ENCODE measurements around the gene CDH5. TPM values are rescaled to one million over a fixed set of nuclear protein-coding genes. Genes with fewer than 3 reads are reported as not detected.
A peak's percentile ranks its signal among the peaks of the same experiment; 100 is the strongest.

CDH5 gene
- total RNA-seq, 1 donor from 2014 or later = not detected

DNA sequence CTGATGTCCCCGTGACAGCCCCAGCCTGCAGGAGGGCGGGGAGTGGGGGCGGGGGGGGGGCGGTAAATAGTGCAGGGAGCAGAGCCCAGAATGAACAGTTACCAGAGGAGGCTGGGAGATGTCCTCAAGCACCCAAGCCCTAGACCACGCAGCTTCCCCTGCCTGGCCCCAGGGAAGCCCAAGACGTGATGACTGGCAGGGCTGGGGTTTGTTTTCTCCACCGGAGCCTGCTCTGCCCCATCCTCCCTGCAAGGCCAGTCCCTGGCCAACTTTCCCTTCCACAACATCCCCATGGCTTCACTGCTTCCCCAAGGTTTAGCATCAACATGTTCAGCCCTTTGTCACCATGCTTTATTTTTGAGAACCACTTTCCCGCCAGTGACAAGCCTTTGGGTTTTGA lies 59.2 kb downstream of the CDH5 start:
- intact Hi-C loops (cut with micrococcal nuclease) = loop anchor here (2.0 kb wide), 1 partner anchor 17 kb away; no protein-coding TSS in a partner anchor
- Mint-ChIP-seq H3K4me3 (no peak overlapping the region), H3K27ac (no peak overlapping the region), H3K36me3 (ENCODE audit: low read depth) (no peaks in the 10 kb centered on the region), H3K9me3 (no peaks in the 10 kb centered on the region), H3K27me3 (ENCODE audit: insufficient read depth) (peaks cover 58% of the 10 kb centered on the region), H3K4me1 (ENCODE audit: low read depth) (no peaks in the 10 kb centered on the region)
- no peak for DNase-seq (ENCODE audit: low spot score)

- Mint-ChIP-seq H3K27me3 (ENCODE audit: insufficient read depth) (peaks cover 61% of the 10 kb centered on the region), H3K9me3 (no peaks in the 10 kb centered on the region)
- no peak for DNase-seq (ENCODE audit: low spot score)
These were observed 59.9 kb downstream of the CDH5 start for GRCh38 chr16:66426112-66427035.

DNA sequence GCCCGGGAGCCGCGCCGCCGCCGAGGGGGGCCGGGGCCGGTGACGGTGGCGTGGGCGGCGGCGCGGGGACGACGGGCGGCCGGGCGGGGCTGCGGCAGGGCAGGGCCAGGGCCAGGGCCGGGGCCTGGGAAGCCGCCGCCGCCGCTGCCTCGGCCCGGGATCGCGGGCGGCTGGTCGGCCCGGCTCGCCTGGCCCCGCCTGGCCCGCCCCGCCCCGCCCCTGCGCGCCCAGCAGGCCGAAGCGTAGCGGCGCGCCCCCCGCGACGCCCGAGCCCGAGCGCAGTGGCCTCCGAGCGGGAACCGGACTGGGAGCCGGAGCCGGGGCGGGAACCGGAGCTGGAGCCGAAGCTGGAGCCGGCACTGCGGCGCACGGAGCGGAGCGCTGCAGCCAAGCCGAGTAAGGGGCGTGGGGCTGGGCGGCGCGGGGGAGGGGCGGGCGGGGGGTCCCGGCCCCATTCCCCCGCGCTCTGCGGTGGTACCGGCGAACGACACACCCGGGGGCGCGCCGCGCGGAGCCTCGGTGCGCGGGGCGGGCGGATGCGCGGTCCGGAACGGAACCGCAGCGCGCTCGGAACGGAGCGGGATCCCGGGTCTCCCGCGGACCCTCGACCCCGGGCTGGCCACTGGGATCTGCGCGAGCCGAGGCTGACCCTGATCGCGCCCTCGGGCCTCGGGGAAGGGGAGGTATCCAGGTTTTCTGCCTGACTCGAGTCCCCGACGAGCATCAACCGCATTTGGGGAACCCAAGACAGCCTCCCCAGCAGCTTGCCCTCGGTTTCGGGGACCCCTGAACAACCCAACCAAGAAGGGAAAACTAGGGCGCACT lies 60.8 kb downstream of the CDH5 start, which contains the start of gene BEAN1:
BEAN1 (plus strand) TSS at position 260 of the 825 bp plus-strand sequence. CDS start 10,382 bp downstream, outside the sequence.
- intact Hi-C loops (cut with micrococcal nuclease) = loop anchor here (2.0 kb wide), 1 partner anchor 18 kb away; no protein-coding TSS in a partner anchor
- H3K9me3 Mint-ChIP-seq = no peaks in the 10 kb centered on the region
- H3K36me3 Mint-ChIP-seq (ENCODE audit: low read depth) = no peaks in the 10 kb centered on the region
- H3K27me3 Mint-ChIP-seq (ENCODE audit: insufficient read depth) = peaks cover 68% of the 10 kb centered on the region
- no peak within 1 kb of the TSS for H3K4me3 Mint-ChIP-seq
- no peak within 1 kb of the TSS for H3K27ac Mint-ChIP-seq
- no peaks in the 10 kb centered on the region for H3K4me1 Mint-ChIP-seq (ENCODE audit: low read depth)
- DNase-seq (ENCODE audit: low spot score) = no peak

More at GRCh38 chr16:66426112-66427035, 59.9 kb downstream of the CDH5 start:
- Mint-ChIP-seq H3K36me3 (ENCODE audit: low read depth) (no peaks in the 10 kb centered on the region), H3K4me1 (ENCODE audit: low read depth) (no peaks in the 10 kb centered on the region), H3K4me3 (no peak overlapping the region), H3K27ac (no peak overlapping the region)
- intact Hi-C loops (cut with micrococcal nuclease) = loop anchor here (2.0 kb wide), 1 partner anchor 18 kb away; no protein-coding TSS in a partner anchor

- Mint-ChIP-seq H3K4me1 (ENCODE audit: low read depth) (no peaks in the 10 kb centered on the region), H3K27ac (no peak overlapping the region), H3K4me3 (peak overlapping the region; percentile 9), H3K27me3 (ENCODE audit: insufficient read depth) (peaks cover 71% of the 10 kb centered on the region), H3K36me3 (ENCODE audit: low read depth) (no peaks in the 10 kb centered on the region), H3K9me3 (no peaks in the 10 kb centered on the region)
- DNase-seq (ENCODE audit: low spot score) = no peak
- intact Hi-C loops (cut with micrococcal nuclease) = loop anchor here (2.0 kb wide), 1 partner anchor 19 kb away; no protein-coding TSS in a partner anchor
These were observed 61.6 kb downstream of the CDH5 start for GRCh38 chr16:66427871-66428681.

DNA sequence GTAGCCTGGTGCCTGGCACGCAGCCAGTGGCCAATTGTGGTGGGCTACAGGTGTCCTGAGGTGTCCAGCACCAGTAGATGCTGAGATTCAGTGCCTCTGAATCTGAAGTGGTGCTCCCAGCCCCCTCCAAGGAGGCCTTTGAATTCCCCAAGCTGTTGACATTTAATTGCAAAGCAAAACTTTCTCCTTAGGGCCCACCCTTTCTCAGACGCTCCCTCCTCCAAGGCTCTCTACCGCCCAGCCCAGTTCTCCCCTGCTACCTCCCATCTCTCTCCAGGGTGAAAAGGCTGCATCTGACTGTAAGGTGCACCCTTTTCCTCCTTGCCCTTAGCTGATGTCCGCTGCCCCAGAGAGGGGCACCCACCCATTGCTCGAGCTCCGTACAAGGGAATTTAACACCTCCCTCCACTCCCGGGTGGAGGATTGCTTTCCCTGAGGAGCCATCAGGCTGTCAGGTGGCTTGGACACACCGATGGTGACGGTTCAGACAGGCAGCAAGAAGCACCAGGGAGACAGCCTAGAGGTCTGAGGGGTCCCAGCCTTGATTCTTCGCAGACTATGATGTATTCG lies 62.3 kb downstream of the CDH5 start:
- Mint-ChIP-seq H3K4me1 (ENCODE audit: low read depth) (no peaks in the 10 kb centered on the region), H3K9me3 (no peaks in the 10 kb centered on the region), H3K27me3 (ENCODE audit: insufficient read depth) (peaks cover 74% of the 10 kb centered on the region), H3K36me3 (ENCODE audit: low read depth) (no peaks in the 10 kb centered on the region), H3K4me3 (no peak overlapping the region), H3K27ac (no peak overlapping the region)
- intact Hi-C loops (cut with micrococcal nuclease) = no loop called here
- DNase-seq (ENCODE audit: low spot score) = no peak

DNA sequence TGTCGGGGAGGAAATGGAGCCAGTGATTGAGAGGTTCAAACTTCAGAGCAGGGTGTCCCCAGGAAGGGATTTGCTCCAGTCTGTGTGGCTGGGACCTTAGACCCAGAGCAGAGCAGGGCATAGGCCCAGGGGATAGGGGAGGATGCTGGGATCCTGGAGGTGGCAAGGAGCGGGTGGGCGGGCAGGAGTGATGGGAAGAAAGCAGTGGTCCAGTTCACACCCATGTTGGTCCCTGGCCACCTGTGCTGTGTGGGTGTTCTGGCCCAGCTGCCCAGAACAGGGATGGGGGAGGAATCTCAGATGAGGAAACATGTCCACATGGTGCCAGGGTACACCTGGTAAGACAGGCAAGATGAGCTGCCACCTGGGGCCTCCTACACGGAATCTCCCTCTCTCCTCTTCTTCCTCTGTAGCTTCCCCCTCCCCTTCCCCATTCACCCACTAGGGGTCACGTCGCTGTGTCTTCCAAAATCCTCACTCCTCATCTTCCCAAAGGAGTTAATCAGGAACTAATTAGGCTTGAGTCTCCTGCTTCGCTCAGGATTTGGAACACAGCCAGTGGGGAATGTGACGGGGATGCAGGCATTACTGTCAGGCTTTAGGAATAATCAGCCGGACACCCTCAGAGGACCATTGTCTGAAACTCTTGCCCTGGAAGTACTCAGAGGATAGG lies 62.9 kb downstream of the CDH5 start:
- intact Hi-C loops (cut with micrococcal nuclease) = no loop called here
- Mint-ChIP-seq H3K27me3 (ENCODE audit: insufficient read depth) (peaks cover 69% of the 10 kb centered on the region), H3K27ac (no peak overlapping the region), H3K9me3 (no peaks in the 10 kb centered on the region), H3K4me1 (ENCODE audit: low read depth) (no peaks in the 10 kb centered on the region), H3K4me3 (no peak overlapping the region), H3K36me3 (ENCODE audit: low read depth) (no peaks in the 10 kb centered on the region)
- DNase-seq (ENCODE audit: low spot score) = no peak

DNA sequence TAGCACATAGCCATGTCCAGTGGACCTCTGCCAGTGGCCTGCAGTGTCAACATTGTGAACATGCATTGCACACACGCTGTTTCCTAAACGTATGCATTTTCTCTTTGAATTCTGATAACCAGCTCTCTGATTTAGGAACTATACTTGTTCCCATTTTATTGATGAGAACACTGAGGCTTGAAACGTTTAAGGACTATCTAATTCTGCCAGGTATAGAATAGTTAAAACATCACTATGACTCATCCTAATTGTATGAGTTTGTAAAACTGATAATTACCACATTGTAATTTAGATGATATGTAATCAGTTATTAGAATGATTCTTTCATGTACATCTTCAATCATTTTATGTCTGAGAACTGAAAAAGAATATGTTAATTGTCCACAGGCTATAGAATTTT lies 63.7 kb downstream of the CDH5 start:
- H3K27me3 Mint-ChIP-seq (ENCODE audit: insufficient read depth) = peaks cover 63% of the 10 kb centered on the region
- no peak for DNase-seq (ENCODE audit: low spot score)
- H3K4me3 Mint-ChIP-seq = no peak overlapping the region
- H3K4me1 Mint-ChIP-seq (ENCODE audit: low read depth) = no peaks in the 10 kb centered on the region
- no peak overlapping the region for H3K27ac Mint-ChIP-seq
- intact Hi-C loops (cut with micrococcal nuclease) = no loop called here
- no peaks in the 10 kb centered on the region for H3K9me3 Mint-ChIP-seq
- no peaks in the 10 kb centered on the region for H3K36me3 Mint-ChIP-seq (ENCODE audit: low read depth)

DNA sequence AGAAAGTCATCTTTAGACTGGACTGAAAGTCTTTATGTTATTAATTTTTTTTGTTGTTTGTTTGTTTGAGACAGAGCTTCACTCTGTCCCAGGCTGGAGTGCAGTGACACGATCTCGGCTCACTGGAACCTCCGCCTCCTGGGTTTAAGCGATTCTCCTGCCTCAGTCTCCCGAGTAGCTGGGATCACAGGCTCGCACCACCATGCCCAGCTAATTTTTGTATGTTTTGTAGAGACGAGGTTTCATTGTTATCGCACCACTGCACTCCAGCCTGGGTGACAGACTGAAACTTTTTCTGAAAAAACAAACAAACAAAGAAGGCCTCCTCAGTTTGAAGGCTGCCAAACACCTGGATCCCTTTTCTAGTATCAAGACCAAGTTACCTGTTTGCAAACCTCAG lies 65.3 kb downstream of the CDH5 start:
- Mint-ChIP-seq H3K9me3 (no peaks in the 10 kb centered on the region), H3K4me1 (ENCODE audit: low read depth) (no peaks in the 10 kb centered on the region), H3K27me3 (ENCODE audit: insufficient read depth) (peaks cover 52% of the 10 kb centered on the region), H3K36me3 (ENCODE audit: low read depth) (no peaks in the 10 kb centered on the region), H3K27ac (no peak overlapping the region), H3K4me3 (no peak overlapping the region)
- DNase-seq (ENCODE audit: low spot score) = no peak
- intact Hi-C loops (cut with micrococcal nuclease) = no loop called here

- intact Hi-C loops (cut with micrococcal nuclease) = no loop called here
- no peaks in the 10 kb centered on the region for H3K9me3 Mint-ChIP-seq
- no peak overlapping the region for H3K27ac Mint-ChIP-seq
- H3K36me3 Mint-ChIP-seq (ENCODE audit: low read depth) = no peaks in the 10 kb centered on the region
- no peak overlapping the region for H3K4me3 Mint-ChIP-seq
- DNase-seq (ENCODE audit: low spot score) = no peak
- peaks cover 52% of the 10 kb centered on the region for H3K27me3 Mint-ChIP-seq (ENCODE audit: insufficient read depth)
- H3K4me1 Mint-ChIP-seq (ENCODE audit: low read depth) = no peaks in the 10 kb centered on the region
These were observed 65.9 kb downstream of the CDH5 start for GRCh38 chr16:66432429-66432828.

- intact Hi-C loops (cut with micrococcal nuclease) = no loop called here
- no peak overlapping the region for H3K27ac Mint-ChIP-seq
- no peak overlapping the region for H3K4me3 Mint-ChIP-seq
These were observed 68.3 kb downstream of the CDH5 start for GRCh38 chr16:66434619-66435430.

DNA sequence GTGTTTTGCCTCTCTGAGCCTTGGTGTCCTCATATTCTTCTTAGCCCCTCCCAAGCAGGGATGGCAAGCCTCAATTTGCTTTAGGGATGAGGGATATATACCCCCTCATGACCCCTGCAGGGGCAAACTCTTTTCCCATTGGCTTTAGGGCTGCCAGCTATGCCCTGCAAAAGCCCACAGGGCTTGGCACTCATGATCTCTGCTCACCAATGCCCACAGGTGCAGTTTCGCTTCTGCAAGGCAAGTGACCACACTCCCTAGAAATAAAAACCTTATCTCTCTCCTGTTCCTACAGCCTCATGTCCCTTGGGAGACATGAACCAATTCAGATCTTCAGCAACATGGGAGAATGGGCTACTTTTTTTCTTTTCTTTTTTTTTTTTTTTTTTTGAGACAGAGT lies 69.4 kb downstream of the CDH5 start:
- no peak for DNase-seq (ENCODE audit: low spot score)
- Mint-ChIP-seq H3K36me3 (ENCODE audit: low read depth) (no peaks in the 10 kb centered on the region), H3K9me3 (no peaks in the 10 kb centered on the region), H3K27ac (no peak overlapping the region), H3K4me1 (ENCODE audit: low read depth) (no peaks in the 10 kb centered on the region), H3K4me3 (no peak overlapping the region), H3K27me3 (ENCODE audit: insufficient read depth) (peaks cover 29% of the 10 kb centered on the region)
- intact Hi-C loops (cut with micrococcal nuclease) = no loop called here

More at GRCh38 chr16:66434619-66435430, 68.3 kb downstream of the CDH5 start:
- Mint-ChIP-seq H3K27me3 (ENCODE audit: insufficient read depth) (peaks cover 35% of the 10 kb centered on the region), H3K9me3 (no peaks in the 10 kb centered on the region), H3K4me1 (ENCODE audit: low read depth) (no peaks in the 10 kb centered on the region), H3K36me3 (ENCODE audit: low read depth) (no peaks in the 10 kb centered on the region)
- no peak for DNase-seq (ENCODE audit: low spot score)

Measured in activated T-helper 1 cell treated with anti-CD3 and anti-CD28 coated beads, Interleukin-12 subunit alpha, Interleukin-12 subunit beta, Interleukin-2, Interleukin-4 antibody, amounts not matched to agents 30 ng/mL and 10 ng/mL and 1 ng/mL, durations not matched to agents 14 hours and 24 hours and 36 hours (primary cell).